IMR-90 (cell line): Measurements from ENCODE around the gene TNRC6C. TPM values are rescaled to one million over a fixed set of nuclear protein-coding genes. Genes with fewer than 3 reads are reported as not detected.

Experiments
- ATAC-seq: fragments of 200-7000 bp; cut with Tn5 transposase; 2 replicates; pipeline ENCODE4 v1.9.1; 2020; ENCODE audit warnings: low read depth, mild to moderate bottlenecking, moderate library complexity
- BruUV-seq: library from RNA; stranded (reverse); fragments of 400-500 nt; replicated peaks from 2 replicates; lab custom pipeline; 2021; lab: Mats Ljungman, UMichigan
- CTCF ChIA-PET: fragments of 300-600 bp; formaldehyde crosslinking; extraction: SDS; loops from one replicate; lab custom pipeline; 2021; ENCODE audit warnings: antibody characterized with exemption; lab: Yijun Ruan, JAX
- POLR2A ChIA-PET: fragments of 300-600 bp; sonication (Branson Sonifier 250); formaldehyde crosslinking; loops from one replicate; lab custom pipeline; 2022; ENCODE audit warnings: antibody characterized with exemption; ENCODE audit not compliant: unreplicated experiment; lab: Charles Lee
- DNase-seq: peaks from one replicate; pipeline ENCODE4 v3.0.0; 2013
- H2AFZ ChIP-seq: replicated peaks from 2 replicates; pipeline ENCODE3; 2013; ENCODE audit warnings: low read length, mild to moderate bottlenecking; ENCODE audit not compliant: poor library complexity
- H2AK5ac ChIP-seq: 2 replicates; pipeline ENCODE4 v1.6.1; 2013; ENCODE audit warnings: low read depth, low read length, inconsistent platforms
- H2AK9ac ChIP-seq: replicated peaks from 2 replicates; pipeline ENCODE3; 2013; ENCODE audit warnings: mild to moderate bottlenecking, low read depth, low read length, moderate library complexity; ENCODE audit not compliant: poor library complexity
- H2BK120ac ChIP-seq: 2 replicates; pipeline ENCODE4 v1.6.1; 2013; ENCODE audit warnings: low read depth, low read length, inconsistent platforms
- H2BK15ac ChIP-seq: 3 replicates; pipeline ENCODE4 v1.6.1; 2013; ENCODE audit warnings: low read depth, low read length, inconsistent platforms
- H2BK20ac ChIP-seq: 2 replicates; pipeline ENCODE4 v1.6.1; 2013; ENCODE audit warnings: low read depth, mild to moderate bottlenecking, inconsistent platforms, low read length, moderate library complexity
- H2BK5ac ChIP-seq: 2 replicates; pipeline ENCODE4 v1.6.1; 2013; ENCODE audit warnings: mild to moderate bottlenecking, low read depth, low read length, inconsistent platforms; ENCODE audit not compliant: poor library complexity, severe bottlenecking
- H3K14ac ChIP-seq: replicated peaks from 2 replicates; pipeline ENCODE4 v1.6.1; 2013; ENCODE audit warnings: low read depth, low read length, inconsistent platforms
- H3K18ac ChIP-seq: 2 replicates; pipeline ENCODE4 v1.6.1; 2013; ENCODE audit warnings: low read depth, low read length, control low read depth
- H3K23ac ChIP-seq: 2 replicates; pipeline ENCODE4 v1.6.1; 2013; ENCODE audit warnings: low read depth, low read length, inconsistent platforms
- H3K27ac ChIP-seq: 2 replicates; pipeline ENCODE4 v1.5.1; 2013; ENCODE audit warnings: mild to moderate bottlenecking, control low read depth, low read length; ENCODE audit not compliant: insufficient read depth
- H3K27me3 ChIP-seq: 2 replicates; pipeline ENCODE4 v1.6.1; 2013; ENCODE audit warnings: low read length; ENCODE audit not compliant: control insufficient read depth, insufficient read depth
- H3K36me3 ChIP-seq: 2 replicates; pipeline ENCODE4 v1.6.1; 2013; ENCODE audit warnings: low read length, mixed read lengths; ENCODE audit not compliant: control insufficient read depth, insufficient read depth
- H3K4ac ChIP-seq: 2 replicates; pipeline ENCODE4 v1.6.1; 2013; ENCODE audit warnings: low read depth, low read length, inconsistent platforms
- H3K4me1 ChIP-seq: 2 replicates; pipeline ENCODE4 v1.6.1; 2013; ENCODE audit warnings: low read length, mixed read lengths; ENCODE audit not compliant: control insufficient read depth, insufficient read depth
- H3K4me2 ChIP-seq: 2 replicates; pipeline ENCODE4 v1.6.1; 2013; ENCODE audit warnings: low read depth, mild to moderate bottlenecking, control low read depth, low read length, moderate library complexity
- H3K4me3 ChIP-seq: 2 replicates; pipeline ENCODE4 v1.5.1; 2013; ENCODE audit warnings: low read depth, mild to moderate bottlenecking, control low read depth, low read length, moderate library complexity; ENCODE audit not compliant: insufficient read depth
- H3K56ac ChIP-seq: 2 replicates; pipeline ENCODE4 v1.6.1; 2013; ENCODE audit warnings: low read length, inconsistent platforms; ENCODE audit not compliant: insufficient read depth; ENCODE audit errors: extremely low read depth
- H3K79me1 ChIP-seq, 2 experiments: 2 replicates each; pipeline ENCODE4 v1.6.1; 2013; ENCODE audit warnings: low read length in 2 of 2, inconsistent platforms in 1 of 2, low read depth in 1 of 2
- H3K9ac ChIP-seq: 2 replicates; pipeline ENCODE4 v1.6.1; 2013; ENCODE audit warnings: low read depth, low read length, control low read depth
- H3K9me1 ChIP-seq: 2 replicates; pipeline ENCODE4 v1.6.1; 2013; ENCODE audit warnings: low read length, inconsistent platforms; ENCODE audit not compliant: insufficient read depth
- H3K9me3 ChIP-seq: 2 replicates; pipeline ENCODE4 v1.6.1; 2013; ENCODE audit warnings: low read length; ENCODE audit not compliant: control insufficient read depth, insufficient read depth
- H4K20me1 ChIP-seq: 2 replicates; pipeline ENCODE4 v1.6.1; 2013; ENCODE audit warnings: low read length, inconsistent platforms; ENCODE audit not compliant: insufficient read depth
- H4K5ac ChIP-seq: 2 replicates; pipeline ENCODE4 v1.6.1; 2013; ENCODE audit warnings: mild to moderate bottlenecking, low read depth, low read length, control low read depth
- H4K8ac ChIP-seq, 2 experiments: 2 replicates each; pipeline ENCODE4 v1.6.1; 2013; ENCODE audit warnings: low read depth in 2 of 2, low read length in 2 of 2, control low read depth in 1 of 2, inconsistent platforms in 1 of 2
- H4K91ac ChIP-seq: 2 replicates; pipeline ENCODE4 v1.6.1; 2013; ENCODE audit warnings: low read depth, low read length, inconsistent platforms; ENCODE audit not compliant: insufficient read depth
- CHD1 ChIP-seq: IDR thresholded peaks from 2 replicates; pipeline ENCODE4 v1.6.1; 2012; ENCODE audit warnings: low read depth, low read length, improper control_type of control experiment
- FOS ChIP-seq: fragments of 150-350 bp; IDR thresholded peaks from 2 replicates; pipeline ENCODE4 v1.6.1; 2016; ENCODE audit warnings: low read depth, low read length
- MAFK ChIP-seq: IDR thresholded peaks from 2 replicates; pipeline ENCODE4 v1.6.1; 2012; ENCODE audit warnings: low read depth, low read length, improper control_type of control experiment
- MXI1 ChIP-seq: IDR thresholded peaks from 2 replicates; pipeline ENCODE4 v1.6.1; 2012; ENCODE audit warnings: low read depth, mild to moderate bottlenecking, low read length, moderate library complexity, borderline replicate concordance
- RAD21 ChIP-seq: IDR thresholded peaks from 2 replicates; pipeline ENCODE4 v1.6.1; 2012; ENCODE audit warnings: low read length, improper control_type of control experiment
- SMC3 ChIP-seq: fragments of 150-350 bp; IDR thresholded peaks from 2 replicates; pipeline ENCODE4 v1.6.1; 2016; ENCODE audit warnings: low read depth, mild to moderate bottlenecking, antibody characterized with exemption, low read length, moderate library complexity
- WGBS, 2 experiments: methylation state at CpG; one replicate each; pipeline versions ENCODE4 v1.1.5 to v1.1.7; 2013; ENCODE audit warnings: missing lambda C conversion rate in 2 of 2; ENCODE audit not compliant: insufficient read length in 1 of 2; ENCODE audit errors: extremely low coverage in 2 of 2; 5-methylcytosine and 5-hydroxymethylcytosine counted together
- dilution Hi-C: fragments of 300-500 bp; cut with HindIII; formaldehyde crosslinking; loops from one replicate; pipeline ENCODE4 v1.14.3; 2018; ENCODE audit warnings: low sequenced_read_pairs; ENCODE audit not compliant: unreplicated experiment
- in situ Hi-C: fragments of 300-500 bp; cut with MboI; formaldehyde crosslinking; loops from 3 replicates; pipeline ENCODE4 v1.14.3; 2019; ENCODE audit warnings: low sequenced_read_pairs, inconsistent platforms, mixed read lengths
- intact Hi-C: fragments of 100-400 bp; cut with micrococcal nuclease; formaldehyde crosslinking; loops from 2 replicates; pipeline ENCODE4 v1.10.0; 2022
- polyA plus RNA-seq, 3 experiments: library from polyadenylated mRNA; depleted of rRNA; stranded (reverse); fragments of >200 nt; gene quantifications; 2 replicates each; pipeline ENCODE4 v1.2.3, GENCODE V29; 2012; ENCODE audit warnings: low replicate concordance in 1 of 3
- total RNA-seq: library from RNA; depleted of rRNA; stranded (reverse); fragments of >200 nt; gene quantifications from 2 replicates; pipeline ENCODE4 v1.2.3, GENCODE V29; 2012

TNRC6C gene
- total and polyA plus RNA-seq, 2 of the 4 experiments (the other 2 are of a cell fraction): 1.6 to 2.7 TPM

DNA sequence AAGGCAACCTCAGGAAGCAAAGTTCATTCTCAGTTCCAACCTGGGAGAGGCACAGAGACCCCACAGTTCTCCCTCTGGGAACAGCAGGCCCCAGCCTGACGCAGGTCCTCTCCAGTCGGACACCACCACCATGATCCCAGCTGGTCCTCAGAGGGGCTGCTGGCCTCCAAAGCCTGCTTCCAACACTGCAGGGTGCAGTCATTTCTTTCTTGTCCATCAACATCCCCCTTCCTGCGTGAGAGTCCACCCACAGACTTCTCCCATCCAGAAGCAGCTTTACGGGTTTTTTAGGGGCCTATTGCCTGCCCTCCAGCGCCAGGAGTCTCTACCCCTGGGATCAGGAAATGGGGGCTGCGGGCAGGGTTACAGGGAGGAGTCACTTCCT is 29.3 kb upstream of the TNRC6C start:
- no peak overlapping the region for H3K4ac ChIP-seq
- H2BK120ac ChIP-seq: no peak overlapping the region
- no peak for TF ChIP-seq FOS
- no peak for TF ChIP-seq CHD1
- TF ChIP-seq MXI1: no peak
- TF ChIP-seq RAD21: no peak
- TF ChIP-seq MAFK: no peak
- no peak for TF ChIP-seq SMC3
- BruUV-seq: no TSS peak
- no peak overlapping the region for H2BK5ac ChIP-seq
- H3K36me3 ChIP-seq: no peaks in the 10 kb centered on the region
- no peak overlapping the region for H3K4me3 ChIP-seq
- H2AK9ac ChIP-seq: no peak overlapping the region
- ChIA-PET POLR2A (no interaction called here), CTCF (no interaction called here)
- no peak overlapping the region for H3K9ac ChIP-seq
- H3K9me1 ChIP-seq: no peaks in the 10 kb centered on the region
- dilution Hi-C loops (no loop called here), intact Hi-C loops (no loop called here), in situ Hi-C loops (no loop called here)
- no peaks in the 10 kb centered on the region for H4K20me1 ChIP-seq
- no peak overlapping the region for H2BK20ac ChIP-seq
- H3K23ac ChIP-seq: no peak overlapping the region
- no peak overlapping the region for H2AK5ac ChIP-seq
- no peak overlapping the region for H3K56ac ChIP-seq
- DNase-seq: no peak
- peaks cover 58% of the 10 kb centered on the region for H3K27me3 ChIP-seq
- no peaks in the 10 kb centered on the region for H3K9me3 ChIP-seq
- H3K14ac ChIP-seq: no peak overlapping the region
- H3K4me2 ChIP-seq: no peak overlapping the region
- ATAC-seq: no peak
- no peak overlapping the region for H2AFZ ChIP-seq
- H3K27ac ChIP-seq: no peak overlapping the region
- no peak overlapping the region for H4K8ac ChIP-seq
- H3K4me1 ChIP-seq: no peaks in the 10 kb centered on the region
- no CpG with 5 or more reads among the region's 6 CpGs for WGBS, 2 experiments
- no peaks in the 10 kb centered on the region for H3K79me1 ChIP-seq
- H4K5ac ChIP-seq: no peak overlapping the region
- H4K91ac ChIP-seq: no peak overlapping the region
- no peak overlapping the region for H2BK15ac ChIP-seq
- no peak overlapping the region for H3K18ac ChIP-seq
